NCI-H345 treated with DMSO at 0.1 percent for 48 hours (cell line): ENCODE measurements around the gene MAML2.

Experiments used
- DNase-seq: peaks from one replicate; lab custom pipeline; 2025; ENCODE audit not compliant: unreplicated experiment; lab: John Stamatoyannopoulos, UW

The MAML2 gene

DNA sequence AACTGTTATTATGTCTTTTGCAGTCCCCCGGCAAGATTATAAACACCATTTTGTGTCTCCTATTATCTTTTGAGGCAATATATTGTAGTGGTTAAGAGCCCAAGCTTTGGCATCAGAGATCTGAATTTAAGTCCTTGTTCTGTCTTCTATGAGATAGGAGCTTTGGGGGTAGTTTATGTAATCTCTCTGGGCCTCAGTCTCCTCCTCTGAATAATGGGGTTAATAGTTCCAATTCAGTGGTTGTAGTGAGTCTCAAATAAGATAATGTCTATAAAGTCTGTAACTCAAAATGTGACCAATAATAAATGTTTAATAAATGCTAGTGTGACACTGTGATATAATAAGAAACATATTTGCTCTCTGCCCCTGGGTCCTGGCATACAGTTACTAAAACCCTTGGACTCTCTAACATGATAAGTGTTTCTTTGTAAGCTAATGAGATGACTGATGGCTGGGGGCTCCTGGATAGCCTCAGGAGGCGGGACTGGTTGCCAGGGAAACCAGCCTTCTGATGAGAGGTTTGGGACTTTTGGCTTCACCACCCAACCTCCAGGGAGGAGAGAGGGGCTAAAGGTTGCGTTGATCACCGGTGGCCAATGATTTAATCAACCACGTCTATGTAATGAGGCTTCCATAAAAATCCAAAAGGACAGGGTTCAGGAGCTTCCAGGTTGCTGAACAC lies 235.7 kb downstream of the MAML2 start:
- no peak for DNase-seq

DNA sequence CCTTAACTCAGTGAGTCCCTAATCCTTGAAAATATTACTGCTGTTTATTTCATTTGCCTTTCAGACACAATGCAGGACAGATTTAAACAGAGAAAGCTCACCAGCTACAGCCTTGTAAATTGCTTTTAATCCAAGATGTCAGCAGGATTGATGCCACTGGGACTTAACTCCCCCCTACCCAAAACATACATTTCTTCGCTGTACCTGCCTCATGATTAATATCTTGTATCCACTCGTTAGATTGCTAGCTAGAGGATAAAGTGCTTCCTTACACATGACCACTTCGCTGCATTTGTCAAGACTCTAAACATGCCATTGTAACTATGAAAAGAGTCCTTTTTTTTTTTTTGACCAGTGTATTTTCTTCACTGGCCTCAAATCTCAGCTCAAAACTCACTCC lies 236.3 kb downstream of the MAML2 start:
- DNase-seq = no peak

DNA sequence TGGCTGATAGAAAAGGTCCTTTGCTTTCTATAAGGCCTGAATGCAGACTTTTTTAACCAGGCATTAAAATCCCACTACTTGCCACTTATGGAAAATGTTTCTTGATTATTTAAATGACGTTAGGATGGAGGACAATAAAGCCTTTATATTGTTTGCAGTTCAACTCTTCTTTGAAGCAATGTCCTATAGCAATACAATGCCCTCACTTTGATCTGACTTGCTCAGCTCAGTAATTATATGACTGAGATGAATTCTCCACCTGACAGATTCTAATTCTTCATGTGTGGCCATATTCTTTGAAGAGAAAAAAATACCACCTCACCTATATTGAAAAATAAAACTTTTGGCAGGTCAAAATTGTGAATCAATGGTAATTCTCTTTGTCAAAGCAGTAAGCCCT lies 237.1 kb downstream of the MAML2 start:
- no peak for DNase-seq

DNA sequence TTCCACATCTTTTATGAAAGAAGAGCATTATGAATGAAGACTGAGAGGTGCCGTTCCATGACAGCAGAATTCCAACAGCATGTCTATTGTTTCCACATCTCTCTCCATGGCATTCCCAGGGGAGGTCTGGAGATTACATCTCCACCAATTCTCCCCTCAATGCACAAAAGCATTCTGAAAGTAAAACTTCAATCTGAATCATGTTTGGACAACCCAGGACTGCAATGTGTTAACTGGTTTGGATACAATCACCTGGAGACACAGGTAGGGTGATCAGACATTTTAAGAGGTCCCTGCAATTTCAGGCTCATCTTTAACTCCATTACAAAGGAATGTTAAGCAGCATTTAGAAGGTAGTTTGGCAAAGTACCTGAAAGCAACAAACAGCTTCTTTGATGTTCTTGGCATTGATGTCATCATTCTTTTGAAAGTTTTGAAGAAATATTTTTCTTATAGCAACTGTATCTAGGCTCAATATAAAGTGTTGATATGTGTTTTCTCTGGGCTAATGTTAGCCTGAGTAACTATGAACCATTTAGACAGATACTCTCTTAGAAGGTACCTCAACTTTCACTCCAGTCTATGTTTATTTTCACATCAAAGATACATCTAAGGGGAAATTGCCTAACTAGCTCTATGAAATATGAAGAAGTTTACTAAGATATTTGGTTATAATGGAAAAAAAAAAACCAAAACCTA lies 237.6 kb downstream of the MAML2 start:
- DNase-seq = no peak

DNA sequence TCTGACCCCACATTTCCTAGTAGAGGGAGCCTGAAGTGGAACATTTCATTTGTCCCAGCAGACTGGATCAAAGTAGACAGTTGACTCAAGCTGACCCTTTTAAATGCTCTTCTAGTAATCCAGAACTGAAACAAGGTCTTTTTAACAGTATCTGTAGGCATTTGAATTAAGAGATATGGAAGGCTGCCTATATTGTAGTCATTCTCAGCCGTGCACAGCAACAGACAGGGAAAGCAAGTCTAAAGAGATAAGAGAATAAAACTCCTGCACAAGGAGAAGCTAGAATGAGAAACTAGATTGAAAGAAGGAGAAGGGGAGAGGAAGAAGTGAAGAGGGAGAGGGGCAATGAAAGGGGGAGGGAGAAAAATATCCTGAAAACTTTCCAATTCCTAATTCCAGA lies 238.5 kb downstream of the MAML2 start:
- DNase-seq = no peak

DNA sequence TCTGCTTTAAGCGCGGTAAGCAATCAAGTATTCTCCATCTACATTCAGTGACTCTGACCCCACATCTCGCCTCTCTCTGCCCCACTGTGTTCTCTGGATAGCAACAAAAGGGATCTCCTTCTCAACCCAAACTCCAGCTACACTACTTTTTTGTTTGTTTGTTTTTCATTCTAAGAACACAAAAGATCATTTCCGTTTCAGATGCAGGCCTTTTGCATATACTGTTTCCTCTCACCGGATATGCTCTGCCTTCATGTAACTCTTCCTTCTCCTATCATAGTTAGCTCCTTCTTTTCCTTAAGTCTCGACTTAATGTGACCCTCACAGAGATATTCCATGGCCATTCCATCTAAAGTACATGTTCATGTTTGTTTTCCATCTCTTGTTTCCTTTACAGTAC lies 239.3 kb downstream of the MAML2 start:
- no peak for DNase-seq

DNA sequence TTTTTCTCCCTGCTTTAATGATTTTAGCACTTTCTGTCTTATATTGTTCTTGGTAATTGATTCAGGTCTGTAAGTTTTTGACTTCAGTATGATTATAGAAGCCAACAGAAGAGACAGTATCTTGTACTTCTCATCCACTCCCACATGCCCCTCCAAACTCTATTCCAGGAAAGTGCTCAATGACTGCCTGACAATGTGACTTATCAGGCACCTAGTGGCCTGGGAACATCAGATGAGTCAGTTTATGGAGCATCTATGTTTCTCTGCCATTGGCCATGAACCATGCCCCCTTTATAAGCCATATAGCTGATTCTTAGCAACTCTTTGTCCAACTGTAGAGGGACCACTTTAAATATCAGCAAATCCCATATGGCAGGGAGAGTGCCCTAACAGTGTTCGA lies 239.9 kb downstream of the MAML2 start:
- no peak for DNase-seq

DNA sequence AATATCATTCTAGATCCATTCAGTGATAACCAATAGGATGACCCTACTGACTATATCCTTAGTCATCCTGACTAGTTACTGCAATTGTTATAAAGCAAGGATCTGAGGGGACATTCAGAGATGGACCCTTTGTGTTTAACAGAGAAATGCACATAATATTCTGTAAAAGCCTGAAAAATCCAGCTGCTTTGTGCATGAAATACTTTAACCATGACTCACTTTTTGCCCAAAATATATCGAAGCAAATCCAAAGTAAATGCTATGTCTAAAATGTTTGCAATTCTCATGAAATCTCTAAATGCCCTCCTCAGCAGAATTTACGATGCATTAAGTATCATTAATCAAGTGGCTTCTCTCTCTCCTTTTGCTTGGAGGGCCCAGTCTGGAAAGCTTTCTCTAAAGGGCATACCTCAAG lies 240.3 kb downstream of the MAML2 start:
- DNase-seq = no peak

DNA sequence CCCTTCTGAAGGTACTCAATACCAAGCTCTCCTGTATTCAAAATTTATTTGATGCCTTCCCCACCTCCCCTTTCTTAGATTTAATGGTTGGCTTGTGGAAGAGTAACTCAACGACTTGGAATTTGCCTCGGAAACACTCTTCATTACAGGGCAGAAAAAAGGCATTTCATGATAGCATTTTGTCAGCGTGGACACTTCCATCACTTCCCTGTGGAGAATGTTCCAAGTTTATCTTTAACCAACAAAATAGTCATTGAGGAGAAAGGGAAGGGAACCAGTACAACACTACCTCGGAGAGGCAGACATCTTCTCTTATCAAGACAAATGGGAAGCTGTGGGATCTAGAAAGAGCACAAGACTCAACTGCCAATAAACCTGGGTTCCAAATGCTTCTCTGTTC lies 241.8 kb downstream of the MAML2 start:
- DNase-seq = no peak

DNA sequence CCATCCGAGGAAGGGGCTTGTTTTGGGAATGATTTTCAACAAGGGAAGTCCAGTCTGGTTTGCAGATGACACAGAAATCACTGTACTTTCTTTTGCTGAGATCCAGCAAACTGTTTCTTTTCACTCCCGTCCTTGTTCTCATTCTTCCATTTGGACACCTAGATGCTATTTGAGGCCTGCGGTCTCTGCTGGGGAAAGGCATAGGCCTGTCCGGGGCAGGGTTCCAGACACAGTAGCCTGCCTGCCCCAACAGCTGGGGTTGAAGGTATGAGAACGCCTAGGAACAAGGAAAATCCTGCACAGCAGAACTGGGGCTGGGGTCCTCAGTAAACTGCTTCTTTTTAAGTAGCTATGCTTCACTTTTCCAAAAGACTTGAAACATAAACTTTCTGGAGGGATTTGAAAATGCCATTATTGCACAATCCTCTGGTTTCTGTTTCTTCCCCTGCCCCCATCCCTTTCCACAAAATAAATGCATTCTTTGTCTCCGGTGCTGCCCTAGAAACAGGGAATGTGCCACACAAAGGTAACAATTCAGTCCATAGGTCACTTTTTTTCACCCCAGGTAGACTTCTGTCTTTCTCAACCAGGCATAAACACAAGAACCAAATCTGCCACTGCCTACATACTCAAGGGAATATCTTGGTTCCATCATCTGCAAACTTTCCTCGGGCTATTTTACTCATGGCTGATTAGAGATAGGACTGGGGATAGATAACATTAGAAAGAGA lies 244.3 kb downstream of the MAML2 start:
- DNase-seq = no peak

DNA sequence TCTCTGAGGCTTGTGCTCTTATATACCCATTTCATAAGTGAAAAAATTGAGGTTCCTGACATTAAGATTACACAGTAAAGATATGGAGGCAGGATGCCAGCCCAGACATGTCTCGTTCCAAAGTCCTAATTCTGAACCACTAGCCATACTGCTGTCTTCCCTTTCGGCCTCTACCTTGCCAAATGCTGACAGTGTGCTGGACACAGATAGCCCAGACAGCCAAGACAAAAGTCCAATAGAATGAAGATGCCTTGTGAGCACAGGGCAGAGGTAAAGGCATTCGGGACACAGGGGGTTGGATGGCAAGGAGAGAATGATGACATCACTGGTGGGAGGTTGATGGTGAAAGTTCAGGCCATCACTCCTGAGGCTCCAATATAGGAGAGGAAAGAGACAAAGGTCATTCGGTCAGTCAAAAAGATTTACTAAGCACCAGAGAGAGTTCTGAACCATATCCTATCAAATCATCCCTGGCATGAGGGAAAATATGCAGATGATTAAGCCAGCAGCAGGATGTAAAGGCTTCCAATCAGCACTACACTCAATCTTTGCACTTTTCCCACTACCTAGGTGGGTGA lies 245.1 kb downstream of the MAML2 start:
- DNase-seq = no peak

DNA sequence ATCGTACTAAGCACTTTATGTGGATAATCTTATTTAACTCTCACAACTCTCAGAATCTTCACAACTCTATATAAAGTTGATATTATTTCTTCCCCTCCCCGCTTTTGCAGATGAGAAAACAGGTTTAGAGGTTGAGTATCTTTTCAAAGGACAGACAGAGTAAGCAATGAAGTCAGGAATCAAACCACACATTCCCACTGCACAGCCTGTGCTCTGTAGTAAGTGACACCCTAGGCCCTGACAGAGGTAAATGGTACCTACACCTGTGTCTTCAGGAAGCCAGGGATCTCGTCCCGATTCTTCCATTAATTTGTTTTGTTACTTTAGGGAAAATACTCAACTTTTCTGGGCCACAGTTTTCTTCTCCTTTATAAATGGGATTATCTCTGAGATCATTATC lies 246.6 kb downstream of the MAML2 start:
- DNase-seq = no peak

DNA sequence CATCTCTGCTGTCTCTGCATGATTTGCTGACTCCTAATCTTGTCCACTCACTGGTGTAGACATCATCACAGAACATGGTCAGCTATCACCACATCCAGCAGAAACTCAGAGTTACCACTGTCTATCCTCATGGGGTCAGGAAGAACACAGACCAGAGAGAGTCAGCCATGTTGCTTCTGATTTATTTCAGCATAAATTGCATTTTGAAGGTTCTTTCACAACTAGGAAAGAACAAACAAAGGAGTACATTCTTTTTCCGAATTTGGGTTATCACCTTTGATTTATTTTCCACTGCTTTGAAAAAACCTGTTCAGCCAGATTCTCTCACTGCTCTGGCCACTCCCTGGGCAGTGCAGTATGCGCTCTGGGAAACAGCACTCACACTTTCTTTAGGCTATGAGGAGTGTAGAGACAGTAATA lies 247.1 kb downstream of the MAML2 start:
- DNase-seq = no peak

DNA sequence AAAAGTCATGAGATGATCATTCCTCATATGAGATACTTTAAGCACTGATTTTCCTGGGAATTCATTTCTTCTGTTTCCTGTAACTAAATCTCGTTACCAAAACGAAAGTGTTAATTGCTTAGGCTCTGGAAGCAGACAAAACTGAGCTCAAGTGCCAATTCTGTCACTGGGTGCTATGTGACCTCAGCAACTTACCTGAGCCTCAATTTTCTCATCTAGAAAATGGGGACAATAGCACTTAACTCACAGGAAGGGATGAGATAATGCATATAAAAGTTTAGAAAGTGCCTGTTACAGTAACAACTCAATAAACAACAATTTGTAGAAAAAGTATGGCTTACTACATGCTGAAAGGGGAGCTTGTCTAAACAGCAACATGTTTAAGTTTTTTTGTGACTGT lies 248.8 kb downstream of the MAML2 start:
- no peak for DNase-seq

DNA sequence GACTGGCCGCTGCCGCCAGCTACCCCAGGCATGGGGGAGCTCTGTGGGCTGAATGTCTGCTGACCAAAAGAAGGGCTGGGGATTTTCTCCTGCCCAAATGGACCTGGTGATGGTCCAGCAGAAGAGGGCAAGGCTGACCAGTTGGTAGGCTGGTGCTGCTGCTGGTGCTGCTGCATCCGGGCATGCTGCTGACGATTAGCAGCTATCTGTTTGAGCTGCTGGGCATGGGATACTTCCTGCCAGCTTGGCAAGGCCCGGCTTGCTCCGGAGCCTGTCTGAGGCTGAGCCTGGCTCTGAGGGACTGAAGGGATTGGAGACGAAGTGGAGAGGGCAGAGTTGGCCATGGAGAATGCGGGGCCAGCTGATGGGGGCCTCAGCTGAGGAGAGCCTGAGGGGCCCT lies 250.5 kb downstream of the MAML2 start:
- DNase-seq = no peak

DNA sequence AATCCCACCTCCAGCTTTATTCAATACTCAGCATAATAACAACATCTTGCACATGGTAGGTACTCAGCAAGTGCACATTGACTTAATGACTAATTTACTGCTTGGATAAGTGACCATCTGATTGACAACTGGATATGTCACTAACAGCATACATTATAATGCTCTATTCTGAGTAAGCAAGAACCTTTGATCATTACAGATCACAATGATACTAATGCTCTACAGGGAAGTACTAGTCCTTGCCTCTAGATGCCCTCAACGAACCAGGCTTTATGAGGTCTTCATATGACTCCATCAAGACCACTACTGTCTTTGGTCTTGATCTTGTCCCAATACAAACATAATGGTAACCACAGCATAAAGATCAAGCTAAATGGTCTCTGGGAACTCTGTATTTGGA lies 251.5 kb downstream of the MAML2 start:
- no peak for DNase-seq

DNA sequence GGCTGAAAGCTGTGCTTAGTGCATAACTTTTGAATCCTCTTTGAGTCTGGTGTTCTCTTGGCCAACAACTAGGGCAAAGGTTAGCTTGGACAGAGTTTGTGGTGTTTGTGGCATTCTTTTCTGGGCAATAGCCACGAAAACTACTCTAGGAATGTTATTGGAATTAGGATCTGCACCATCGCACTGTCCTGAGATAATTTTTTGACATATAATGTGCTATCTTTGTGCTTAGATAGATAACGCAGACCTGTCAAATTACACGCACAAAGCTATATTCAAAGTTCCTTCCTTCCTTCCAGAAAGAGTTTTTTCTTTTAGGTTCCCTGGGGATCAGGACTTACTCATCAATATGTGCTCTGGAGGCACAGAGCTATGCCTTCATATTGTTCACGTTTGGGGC lies 252.3 kb downstream of the MAML2 start:
- no peak for DNase-seq

DNA sequence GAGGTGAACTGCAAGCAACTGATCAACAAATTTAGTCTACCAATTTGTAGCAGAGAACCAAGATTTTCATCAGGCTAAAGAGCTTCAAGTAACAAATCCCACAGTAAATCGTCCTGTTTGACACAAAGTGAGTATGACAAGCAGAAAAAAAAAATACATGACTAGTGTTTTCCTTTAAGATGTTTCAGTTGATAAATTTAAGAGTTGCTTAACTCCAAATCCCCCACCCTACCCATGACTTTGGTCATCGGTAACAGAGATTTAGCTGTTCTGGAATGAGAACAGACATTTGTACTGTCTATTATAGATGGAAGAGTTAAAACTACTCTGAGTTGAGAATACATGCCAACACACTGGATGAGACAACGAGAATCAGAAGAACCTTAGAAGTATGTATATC lies 254.1 kb downstream of the MAML2 start:
- no peak for DNase-seq

DNA sequence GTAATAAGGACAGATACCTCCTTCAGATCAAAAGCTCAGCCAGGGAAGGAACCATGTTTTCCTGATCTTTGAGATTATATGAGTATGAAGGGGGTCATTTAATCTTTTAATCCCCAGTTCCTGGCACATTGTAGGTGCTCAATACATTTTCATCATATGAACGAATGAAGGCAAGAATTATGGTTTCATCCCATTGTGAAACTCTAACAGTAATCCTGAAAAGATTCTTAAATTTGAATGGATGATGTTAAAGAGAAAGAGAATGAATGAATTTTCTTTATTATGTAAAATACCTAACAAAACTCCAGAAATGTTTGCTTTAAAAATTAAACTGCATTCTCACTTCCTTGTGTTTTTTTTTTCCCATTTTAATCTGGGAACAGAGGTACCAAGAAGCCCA lies 256.9 kb downstream of the MAML2 start:
- no peak for DNase-seq

DNA sequence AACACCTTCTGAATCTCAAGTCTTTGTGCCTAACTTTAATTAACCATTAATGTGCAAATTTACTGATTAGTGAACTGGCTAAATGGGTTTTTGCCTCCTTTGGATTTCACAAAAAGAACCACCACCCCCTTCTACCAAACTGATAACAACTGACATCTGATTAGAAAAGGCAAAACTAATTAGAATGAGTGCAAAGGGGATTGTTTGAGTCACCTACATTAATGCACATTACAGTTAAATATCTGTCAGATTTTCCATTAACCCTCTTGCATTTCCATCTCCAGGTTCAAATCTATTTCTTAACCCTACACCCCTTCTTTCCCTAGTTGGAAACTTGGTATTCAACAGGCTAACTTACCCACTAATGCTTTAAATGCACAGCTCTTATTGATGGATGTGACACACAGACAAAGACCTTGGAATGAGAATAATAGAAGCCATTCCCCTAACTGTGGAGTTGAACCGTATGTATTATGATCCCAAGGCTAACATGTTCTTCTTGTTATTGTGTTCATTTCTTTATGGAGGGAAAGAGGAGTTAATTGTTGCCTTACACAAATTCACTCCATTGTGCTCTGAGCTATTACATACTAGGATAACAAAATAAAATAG lies 257.6 kb downstream of the MAML2 start:
- DNase-seq = no peak

DNA sequence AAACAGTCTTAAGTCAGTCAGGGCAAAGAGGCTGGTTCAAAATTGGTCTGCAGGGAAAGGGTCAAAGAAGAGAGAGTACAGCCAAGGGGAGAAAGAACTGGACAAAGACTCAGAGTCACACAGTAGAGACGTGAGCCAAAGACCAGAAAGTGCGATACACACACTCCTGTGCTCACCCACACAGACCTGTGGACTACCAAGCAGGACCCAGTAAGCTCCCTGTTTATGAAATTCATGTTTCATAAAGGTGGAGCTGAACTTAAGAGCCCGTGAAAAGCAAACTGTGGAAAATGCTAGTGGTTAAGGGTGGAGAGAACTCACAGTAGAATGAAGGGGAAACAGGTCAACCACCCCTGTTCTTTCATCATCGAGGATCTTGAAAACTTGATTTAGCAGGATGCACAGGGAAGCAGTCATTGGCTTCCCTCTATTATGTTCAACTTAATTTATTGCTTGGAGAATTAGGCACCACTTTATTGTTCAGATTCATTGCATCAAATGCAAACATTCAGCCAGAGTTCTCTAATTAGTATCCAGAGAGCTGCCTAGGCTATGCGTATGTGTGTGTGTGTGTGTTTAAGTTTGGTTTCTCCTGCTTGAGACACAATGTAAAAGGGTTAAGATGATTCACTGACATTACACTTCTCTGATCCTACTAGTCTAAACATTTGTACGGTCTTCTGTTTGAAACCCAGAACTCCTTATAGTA lies 258.2 kb downstream of the MAML2 start:
- no peak for DNase-seq
